Astrocyte (in vitro differentiated cells and primary cell): ENCODE measurements around the gene CYP3A4. TPM values are rescaled to one million over a fixed set of nuclear protein-coding genes. Genes with fewer than 3 reads are reported as not detected.

ENCODE experiments used
- DNase-seq: peaks from one replicate; pipeline ENCODE4 v3.0.0-alpha.2; 2010; ENCODE audit warnings: low read depth
- FAIRE-seq: peaks from 2 replicates; lab custom pipeline; 2011; peaks lifted over from hg19 to GRCh38; lab: Jason Lieb, UNC
- H2AFZ ChIP-seq: 2 replicates; pipeline ENCODE4 v1.6.0; 2012; ENCODE audit warnings: low read depth, low read length, inconsistent platforms
- H3K27ac ChIP-seq: 2 replicates; pipeline ENCODE4 v1.5.1; 2011; ENCODE audit warnings: low read depth, low read length, inconsistent platforms
- H3K27me3 ChIP-seq: 2 replicates; pipeline ENCODE4 v1.6.0; 2011; ENCODE audit warnings: low read length, inconsistent platforms; ENCODE audit not compliant: insufficient read depth
- H3K36me3 ChIP-seq: 2 replicates; pipeline ENCODE4 v1.5.1; 2011; ENCODE audit warnings: low read length, inconsistent platforms; ENCODE audit not compliant: insufficient read depth
- H3K4me1 ChIP-seq: 2 replicates; pipeline ENCODE4 v1.5.1; 2011; ENCODE audit warnings: low read length, inconsistent platforms; ENCODE audit not compliant: insufficient read depth
- H3K4me2 ChIP-seq: 2 replicates; pipeline ENCODE4 v1.6.0; 2012; ENCODE audit warnings: low read length, inconsistent platforms
- H3K4me3 ChIP-seq: 2 replicates; pipeline ENCODE4 v1.5.1; 2011; ENCODE audit warnings: low read depth, mild to moderate bottlenecking, low read length, inconsistent platforms; ENCODE audit not compliant: insufficient read depth
- H3K79me2 ChIP-seq: 2 replicates; pipeline ENCODE4 v1.6.0; 2012; ENCODE audit warnings: mild to moderate bottlenecking, low read length, inconsistent platforms; ENCODE audit not compliant: insufficient read depth
- H3K9ac ChIP-seq: 2 replicates; pipeline ENCODE4 v1.6.0; 2012; ENCODE audit warnings: mild to moderate bottlenecking, low read length, inconsistent platforms
- H3K9me3 ChIP-seq: 2 replicates; pipeline ENCODE4 v1.5.1; 2012; ENCODE audit warnings: low read depth, mild to moderate bottlenecking, low read length, inconsistent platforms; ENCODE audit not compliant: insufficient read depth
- H4K20me1 ChIP-seq: 2 replicates; pipeline ENCODE4 v1.6.0; 2012; ENCODE audit warnings: low read length, inconsistent platforms; ENCODE audit not compliant: insufficient read depth
- H3K27ac Mint-ChIP-seq: one replicate; pipeline ENCODE4 v1.8.0; 2021; ENCODE audit warnings: mild to moderate bottlenecking, mixed read lengths; ENCODE audit not compliant: unreplicated experiment
- H3K27me3 Mint-ChIP-seq: one replicate; pipeline ENCODE4 v1.8.0; 2021; ENCODE audit warnings: low read depth, mixed read lengths; ENCODE audit not compliant: unreplicated experiment
- H3K36me3 Mint-ChIP-seq: one replicate; pipeline ENCODE4 v1.8.0; 2021; ENCODE audit warnings: low read depth, mixed read lengths; ENCODE audit not compliant: unreplicated experiment
- H3K4me1 Mint-ChIP-seq: one replicate; pipeline ENCODE4 v1.8.0; 2021; ENCODE audit warnings: low read depth, mixed read lengths; ENCODE audit not compliant: unreplicated experiment
- H3K4me3 Mint-ChIP-seq: one replicate; pipeline ENCODE4 v1.8.0; 2021; ENCODE audit warnings: mild to moderate bottlenecking, moderate library complexity, mixed read lengths; ENCODE audit not compliant: unreplicated experiment
- H3K9me3 Mint-ChIP-seq: one replicate; pipeline ENCODE4 v1.8.0; 2021; ENCODE audit warnings: mild to moderate bottlenecking, mixed read lengths; ENCODE audit not compliant: unreplicated experiment
- EZH2 ChIP-seq: IDR thresholded peaks from 2 replicates; pipeline ENCODE4 v1.6.1; 2012; ENCODE audit warnings: mild to moderate bottlenecking, low read length, inconsistent platforms; ENCODE audit not compliant: insufficient read depth
- total RNA-seq: library from RNA; stranded (reverse); gene quantifications from 2 replicates; pipeline ENCODE4 v1.2.1, GENCODE V29; 2021
- TF ChIP-seq, protein P1 (sequence below): IDR thresholded peaks from 2 replicates; pipeline ENCODE4 v1.5.1; 2011; ENCODE audit warnings: low read depth, mild to moderate bottlenecking, inconsistent platforms, low read length, moderate library complexity; ENCODE audit not compliant: insufficient read depth

CYP3A4 gene
- total RNA-seq, 1 donor from 2014 or later, result not detected

DNA sequence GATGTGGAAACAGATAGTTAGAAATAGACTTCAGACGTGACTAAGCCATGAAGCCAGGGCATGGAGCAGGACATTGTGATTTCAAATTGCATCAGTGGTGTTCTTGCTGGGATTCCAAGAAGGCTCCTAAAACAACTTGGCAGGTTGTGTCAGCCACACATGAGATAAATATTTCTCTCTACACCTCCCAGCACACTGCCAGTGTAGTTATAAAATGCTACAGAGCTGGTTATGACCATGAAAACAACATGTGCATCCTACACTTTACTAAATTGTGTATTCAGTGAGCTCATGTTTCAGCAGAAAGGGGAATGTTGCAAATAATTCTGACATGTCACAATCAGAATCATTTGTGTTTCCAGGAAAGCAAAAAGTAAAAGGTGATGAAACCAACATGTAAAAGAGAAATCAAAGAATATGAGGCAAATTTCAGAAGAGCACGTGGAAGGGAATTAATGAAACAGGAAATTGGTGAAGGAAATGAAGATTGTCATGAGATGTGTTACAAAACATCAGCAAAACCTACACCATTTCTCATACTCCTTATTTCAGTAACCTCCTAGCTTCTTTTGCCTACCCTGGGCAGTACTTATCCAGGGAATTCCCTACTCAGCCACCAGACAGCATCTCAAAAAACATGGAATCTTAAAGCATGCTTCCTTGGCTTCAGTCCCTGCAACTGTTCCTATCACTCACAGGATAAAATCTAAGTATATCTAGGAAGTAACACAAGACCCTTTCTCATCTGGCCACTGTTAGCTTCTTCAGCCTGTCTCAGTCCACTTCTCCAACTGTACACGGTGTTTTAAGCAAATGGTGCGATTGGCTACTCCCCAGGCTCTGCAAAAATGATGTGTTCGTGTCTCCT lies 43.2 kb downstream of the CYP3A4 start:
- H3K9me3 ChIP-seq, result no peaks in the 10 kb centered on the region
- Mint-ChIP-seq H3K27me3 (peaks cover 3% of the 10 kb centered on the region), H3K4me1 (peaks cover 11% of the 10 kb centered on the region), H3K4me3 (no peak overlapping the region), H3K9me3 (peaks cover under 1% of the 10 kb centered on the region), H3K36me3 (no peaks in the 10 kb centered on the region), H3K27ac (no peak overlapping the region)
- no peak overlapping the region for H3K27ac ChIP-seq
- no peaks in the 10 kb centered on the region for H3K4me1 ChIP-seq
- no peak overlapping the region for H3K9ac ChIP-seq
- no peaks in the 10 kb centered on the region for H4K20me1 ChIP-seq
- H3K36me3 ChIP-seq, result no peaks in the 10 kb centered on the region
- TF ChIP-seq EZH2, result no peak
- TF ChIP-seq, protein P1, sequence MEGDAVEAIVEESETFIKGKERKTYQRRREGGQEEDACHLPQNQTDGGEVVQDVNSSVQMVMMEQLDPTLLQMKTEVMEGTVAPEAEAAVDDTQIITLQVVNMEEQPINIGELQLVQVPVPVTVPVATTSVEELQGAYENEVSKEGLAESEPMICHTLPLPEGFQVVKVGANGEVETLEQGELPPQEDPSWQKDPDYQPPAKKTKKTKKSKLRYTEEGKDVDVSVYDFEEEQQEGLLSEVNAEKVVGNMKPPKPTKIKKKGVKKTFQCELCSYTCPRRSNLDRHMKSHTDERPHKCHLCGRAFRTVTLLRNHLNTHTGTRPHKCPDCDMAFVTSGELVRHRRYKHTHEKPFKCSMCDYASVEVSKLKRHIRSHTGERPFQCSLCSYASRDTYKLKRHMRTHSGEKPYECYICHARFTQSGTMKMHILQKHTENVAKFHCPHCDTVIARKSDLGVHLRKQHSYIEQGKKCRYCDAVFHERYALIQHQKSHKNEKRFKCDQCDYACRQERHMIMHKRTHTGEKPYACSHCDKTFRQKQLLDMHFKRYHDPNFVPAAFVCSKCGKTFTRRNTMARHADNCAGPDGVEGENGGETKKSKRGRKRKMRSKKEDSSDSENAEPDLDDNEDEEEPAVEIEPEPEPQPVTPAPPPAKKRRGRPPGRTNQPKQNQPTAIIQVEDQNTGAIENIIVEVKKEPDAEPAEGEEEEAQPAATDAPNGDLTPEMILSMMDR, result no peak
- FAIRE-seq (no peak), DNase-seq (no peak)
- H3K4me3 ChIP-seq, result no peak overlapping the region
- no peak overlapping the region for H2AFZ ChIP-seq
- H3K27me3 ChIP-seq, result no peaks in the 10 kb centered on the region
- no peaks in the 10 kb centered on the region for H3K79me2 ChIP-seq
- no peak overlapping the region for H3K4me2 ChIP-seq

DNA sequence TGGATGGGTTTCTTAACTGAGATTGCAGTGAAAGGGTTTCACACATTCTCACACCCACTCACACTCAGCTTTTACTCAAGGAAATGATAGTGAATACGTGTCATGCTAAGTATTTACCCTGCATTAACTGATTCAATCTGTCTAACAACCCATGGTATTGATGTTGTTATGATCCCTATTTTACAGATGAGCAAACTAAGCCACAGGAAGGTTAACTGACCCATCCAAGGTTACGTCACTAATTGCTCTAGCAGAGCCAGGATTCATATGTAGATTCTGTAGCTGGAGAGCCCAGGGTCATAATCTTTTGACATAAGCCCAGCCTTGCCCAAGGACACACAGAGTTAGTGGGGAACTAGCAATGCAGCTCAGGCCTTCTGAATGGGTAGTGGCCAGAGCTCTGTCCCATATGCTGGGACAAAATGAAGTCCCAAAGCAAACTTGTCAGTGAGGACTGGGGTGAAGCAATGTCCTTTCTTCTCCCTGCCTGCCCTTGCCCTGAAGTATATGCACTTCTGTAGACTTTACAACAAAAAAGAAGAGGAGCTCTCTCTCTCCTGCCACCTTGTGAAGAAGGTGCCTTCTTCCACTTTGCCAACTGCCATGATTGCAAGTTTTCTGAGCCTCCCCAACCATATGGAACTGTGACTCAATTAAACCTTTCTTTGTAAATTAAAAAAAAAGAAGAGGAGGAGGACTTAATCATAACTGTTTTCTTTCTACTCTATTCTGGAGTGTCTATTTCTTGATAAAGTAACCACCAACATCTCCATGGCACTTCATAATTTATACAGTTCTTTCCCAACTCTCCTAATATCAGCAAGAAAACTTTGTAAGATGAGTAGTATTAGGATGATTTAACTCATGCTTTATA lies 44.0 kb downstream of the CYP3A4 start:
- no peak for TF ChIP-seq EZH2
- TF ChIP-seq, protein P1, result no peak
- no peaks in the 10 kb centered on the region for H3K9me3 ChIP-seq
- Mint-ChIP-seq H3K4me3 (no peak overlapping the region), H3K9me3 (peaks cover 2% of the 10 kb centered on the region), H3K27ac (no peak overlapping the region), H3K36me3 (no peaks in the 10 kb centered on the region), H3K27me3 (peaks cover 3% of the 10 kb centered on the region), H3K4me1 (peaks cover 11% of the 10 kb centered on the region)
- DNase-seq, result no peak
- no peaks in the 10 kb centered on the region for H4K20me1 ChIP-seq
- no peak overlapping the region for H3K9ac ChIP-seq
- H2AFZ ChIP-seq, result no peak overlapping the region
- no peaks in the 10 kb centered on the region for H3K79me2 ChIP-seq
- no peaks in the 10 kb centered on the region for H3K27me3 ChIP-seq
- H3K4me1 ChIP-seq, result no peaks in the 10 kb centered on the region
- H3K36me3 ChIP-seq, result no peaks in the 10 kb centered on the region
- no peak overlapping the region for H3K4me3 ChIP-seq
- H3K27ac ChIP-seq, result no peak overlapping the region
- no peak overlapping the region for H3K4me2 ChIP-seq
- FAIRE-seq, result no peak
